Panc1 (cell line): ENCODE results near the gene FLACC1. TPM values are rescaled to one million over a fixed set of nuclear protein-coding genes. Genes with fewer than 3 reads are reported as not detected.
"Not testable (repeated sequence)": the region's sequence is repeated elsewhere in the genome, so short reads cannot be mapped to it uniquely, and the experiment has no call there.

ENCODE experiments used
- ATAC-seq: fragments of 200-7000 bp; cut with Tn5 transposase; 2 replicates; pipeline ENCODE4 v1.9.1; 2020; ENCODE audit warnings: mild to moderate bottlenecking, moderate library complexity
- BruUV-seq: library from RNA; stranded (reverse); fragments of 400-500 nt; replicated peaks from 2 replicates; lab custom pipeline; 2021; lab: Mats Ljungman, UMichigan
- CTCF ChIA-PET: fragments of 300-600 bp; sonication (Branson Sonifier 250); formaldehyde crosslinking; loops from one replicate; lab custom pipeline; 2022; ENCODE audit warnings: antibody characterized with exemption; lab: Charles Lee
- POLR2A ChIA-PET: fragments of 300-600 bp; sonication (Branson Sonifier 250); formaldehyde crosslinking; loops from one replicate; lab custom pipeline; 2022; ENCODE audit warnings: antibody characterized with exemption; lab: Charles Lee
- DNase-seq: peaks from one replicate; pipeline ENCODE4 v3.0.0-alpha.2; 2010; ENCODE audit warnings: low read depth, low spot score
- H3K27ac ChIP-seq: 2 replicates; pipeline ENCODE4 v1.5.1; 2011; ENCODE audit warnings: mild to moderate bottlenecking, low read length, inconsistent platforms
- H3K27me3 ChIP-seq: fragments of 200-500 bp; sonication (Bioruptor generic); 2 replicates; pipeline ENCODE4 v1.6.0; 2014; ENCODE audit warnings: low read length, inconsistent platforms; ENCODE audit not compliant: control insufficient read depth, insufficient read depth
- H3K36me3 ChIP-seq: fragments of 200-500 bp; sonication (Bioruptor generic); 2 replicates; pipeline ENCODE4 v1.5.1; 2014; ENCODE audit warnings: inconsistent platforms, mild to moderate bottlenecking, low read length, moderate library complexity; ENCODE audit not compliant: control insufficient read depth, insufficient read depth
- H3K4me1 ChIP-seq: 2 replicates; pipeline ENCODE4 v1.5.1; 2011; ENCODE audit warnings: inconsistent platforms, mild to moderate bottlenecking, low read length, moderate library complexity; ENCODE audit not compliant: control insufficient read depth, insufficient read depth
- H3K4me3 ChIP-seq, 2 experiments: 2 replicates each; pipeline ENCODE4 v1.5.1; 2011 to 2012; ENCODE audit warnings: low read depth in 2 of 2, low read length in 2 of 2, mild to moderate bottlenecking in 2 of 2, inconsistent platforms in 1 of 2, moderate library complexity in 1 of 2
- H3K9me3 ChIP-seq: fragments of 200-500 bp; sonication (Bioruptor generic); 2 replicates; pipeline ENCODE4 v1.5.1; 2014; ENCODE audit warnings: low read depth, mild to moderate bottlenecking, inconsistent platforms, low read length, moderate library complexity; ENCODE audit not compliant: control insufficient read depth, insufficient read depth
- POLR2AphosphoS5 ChIP-seq: IDR thresholded peaks from 2 replicates; pipeline ENCODE4 v1.6.1; 2012; ENCODE audit warnings: mild to moderate bottlenecking, low read depth, low read length, moderate library complexity
- SIN3A ChIP-seq: IDR thresholded peaks from 2 replicates; pipeline ENCODE4 v1.6.1; 2012; ENCODE audit warnings: low read depth, mild to moderate bottlenecking, low read length, moderate library complexity, borderline replicate concordance; ENCODE audit not compliant: insufficient read depth
- TCF7L2 ChIP-seq: IDR thresholded peaks from 2 replicates; pipeline ENCODE4 v1.6.1; 2011; ENCODE audit warnings: mild to moderate bottlenecking, low read depth, low read length, inconsistent platforms
- in situ Hi-C: cut with HindIII; loops from 2 replicates; pipeline ENCODE4 v1.10.0; 2016; ENCODE audit warnings: low sequenced_read_pairs, low pct_unique_long_range_greater_than_20kb
- intact Hi-C: fragments of 100-400 bp; cut with micrococcal nuclease; formaldehyde crosslinking; loops from one replicate; pipeline ENCODE4 v1.10.0; 2022; ENCODE audit not compliant: unreplicated experiment
- total RNA-seq: library from RNA; stranded (reverse); gene quantifications from one replicate; pipeline ENCODE4 v1.2.1, GENCODE V29; 2021; ENCODE audit not compliant: unreplicated experiment
- TF ChIP-seq, protein P1 (sequence below): fragments of 450-650 bp; IDR thresholded peaks from 2 replicates; pipeline ENCODE4 v1.5.1; 2017; ENCODE audit warnings: mild to moderate bottlenecking
- TF ChIP-seq, protein P2 (sequence below), 2 experiments: IDR thresholded peaks; 2 replicates each; pipeline ENCODE4 v1.6.1; 2011 to 2012; ENCODE audit warnings: low read depth in 2 of 2, control low read depth in 1 of 2, low read length in 1 of 2, mild to moderate bottlenecking in 1 of 2, moderate library complexity in 1 of 2; ENCODE audit not compliant: insufficient read depth in 1 of 2

FLACC1 gene
- total RNA-seq, 1 experiment from 2014 or later, result 0.39 TPM

DNA sequence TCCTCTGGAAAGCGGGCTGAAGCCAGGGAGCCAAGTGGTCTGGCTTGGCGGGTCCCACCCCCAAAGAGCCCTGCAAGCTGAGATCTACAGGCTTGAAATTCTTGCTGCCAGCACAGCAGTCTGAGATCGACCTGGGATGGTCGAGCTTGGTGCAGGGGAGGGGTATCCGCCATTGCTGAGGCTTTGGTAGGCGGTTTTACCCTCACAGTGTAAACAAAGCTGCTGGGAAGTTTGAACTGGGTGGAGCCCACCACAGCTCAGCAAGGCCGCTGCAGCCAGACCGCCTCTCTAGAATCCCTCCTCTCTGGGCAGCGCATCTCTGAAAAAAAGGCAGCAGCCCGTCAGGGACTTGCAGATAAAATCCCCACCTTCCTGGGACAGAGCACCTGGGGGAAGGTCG is 12.6 kb upstream of the FLACC1 start:
- intact Hi-C loops, result no loop called here

DNA sequence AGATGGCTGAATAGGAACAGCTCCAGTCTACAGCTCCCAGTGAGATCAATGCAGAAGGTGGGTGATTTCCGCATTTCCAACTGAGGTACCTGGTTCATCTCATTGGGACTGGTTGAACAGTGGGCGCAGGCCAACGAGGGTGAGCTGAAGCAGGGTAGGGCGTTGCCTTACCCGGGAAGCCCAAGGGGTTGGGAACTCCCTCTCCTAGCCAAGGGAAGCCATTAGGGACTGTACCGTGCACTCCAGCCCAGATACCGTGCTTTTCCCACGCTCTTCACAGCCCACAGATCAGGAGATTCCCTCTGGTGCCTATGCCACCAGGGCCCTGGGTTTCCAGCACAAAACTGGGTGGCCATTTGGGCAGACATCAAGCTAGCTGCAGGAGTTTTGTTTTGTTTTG is 12.2 kb upstream of the FLACC1 start:
- H3K9me3 ChIP-seq, H3K4me1 ChIP-seq, H3K27me3 ChIP-seq, H3K4me3 ChIP-seq, H3K27ac ChIP-seq, ATAC-seq, BruUV-seq, CTCF ChIA-PET, POLR2A ChIA-PET, intact Hi-C loops, in situ Hi-C loops, DNase-seq, H3K36me3 ChIP-seq: not testable (repeated sequence)

More for the DNA sequence above, 12.6 kb upstream of the FLACC1 start:
- H3K4me3 ChIP-seq, result no peak overlapping the region
- no peaks in the 10 kb centered on the region for H3K27me3 ChIP-seq
- in situ Hi-C loops, result no loop called here
- ATAC-seq, result no peak
- H3K4me1 ChIP-seq, result no peaks in the 10 kb centered on the region
- H3K27ac ChIP-seq, result no peak overlapping the region
- TF ChIP-seq TCF7L2 (no peak), POLR2AphosphoS5 (no peak)
- H3K9me3 ChIP-seq, result no peaks in the 10 kb centered on the region
- ChIA-PET CTCF (no interaction called here), POLR2A (interaction anchor here (0.7 kb wide), 1 partner anchor 174 kb away, joined by 3 read pairs; no protein-coding TSS in a partner anchor)
- no peaks in the 10 kb centered on the region for H3K36me3 ChIP-seq
- DNase-seq, result no peak
- BruUV-seq, result no TSS peak

DNA sequence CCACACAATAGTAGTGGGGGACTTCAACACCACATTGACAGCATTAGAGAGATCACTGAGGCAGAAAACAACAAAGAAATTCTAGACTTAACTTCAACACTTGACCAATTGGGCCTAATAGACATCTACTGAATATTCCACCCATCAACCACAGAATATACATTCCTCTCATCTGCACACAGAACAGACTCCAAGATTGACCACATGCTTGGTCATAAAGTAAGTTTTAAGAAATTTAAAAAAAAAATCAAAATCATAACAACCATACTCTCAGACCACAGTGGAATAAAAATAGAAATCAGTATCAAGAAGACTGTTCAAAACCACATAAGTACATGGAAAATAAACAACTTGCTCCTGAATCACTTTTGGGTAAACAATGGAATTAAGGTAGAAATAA is 9.0 kb upstream of the FLACC1 start:
- DNase-seq (no peak), ATAC-seq (no peak)
- CTCF ChIA-PET, result no interaction called here
- POLR2A ChIA-PET, result no interaction called here
- in situ Hi-C loops (no loop called here), intact Hi-C loops (no loop called here)
- no peak overlapping the region for H3K4me3 ChIP-seq
- no peak overlapping the region for H3K27ac ChIP-seq
- no peaks in the 10 kb centered on the region for H3K9me3 ChIP-seq
- TF ChIP-seq POLR2AphosphoS5 (no peak), TCF7L2 (no peak), SIN3A (no peak)
- TF ChIP-seq, protein P1, sequence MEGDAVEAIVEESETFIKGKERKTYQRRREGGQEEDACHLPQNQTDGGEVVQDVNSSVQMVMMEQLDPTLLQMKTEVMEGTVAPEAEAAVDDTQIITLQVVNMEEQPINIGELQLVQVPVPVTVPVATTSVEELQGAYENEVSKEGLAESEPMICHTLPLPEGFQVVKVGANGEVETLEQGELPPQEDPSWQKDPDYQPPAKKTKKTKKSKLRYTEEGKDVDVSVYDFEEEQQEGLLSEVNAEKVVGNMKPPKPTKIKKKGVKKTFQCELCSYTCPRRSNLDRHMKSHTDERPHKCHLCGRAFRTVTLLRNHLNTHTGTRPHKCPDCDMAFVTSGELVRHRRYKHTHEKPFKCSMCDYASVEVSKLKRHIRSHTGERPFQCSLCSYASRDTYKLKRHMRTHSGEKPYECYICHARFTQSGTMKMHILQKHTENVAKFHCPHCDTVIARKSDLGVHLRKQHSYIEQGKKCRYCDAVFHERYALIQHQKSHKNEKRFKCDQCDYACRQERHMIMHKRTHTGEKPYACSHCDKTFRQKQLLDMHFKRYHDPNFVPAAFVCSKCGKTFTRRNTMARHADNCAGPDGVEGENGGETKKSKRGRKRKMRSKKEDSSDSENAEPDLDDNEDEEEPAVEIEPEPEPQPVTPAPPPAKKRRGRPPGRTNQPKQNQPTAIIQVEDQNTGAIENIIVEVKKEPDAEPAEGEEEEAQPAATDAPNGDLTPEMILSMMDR, result no peak
- TF ChIP-seq, protein P2, sequence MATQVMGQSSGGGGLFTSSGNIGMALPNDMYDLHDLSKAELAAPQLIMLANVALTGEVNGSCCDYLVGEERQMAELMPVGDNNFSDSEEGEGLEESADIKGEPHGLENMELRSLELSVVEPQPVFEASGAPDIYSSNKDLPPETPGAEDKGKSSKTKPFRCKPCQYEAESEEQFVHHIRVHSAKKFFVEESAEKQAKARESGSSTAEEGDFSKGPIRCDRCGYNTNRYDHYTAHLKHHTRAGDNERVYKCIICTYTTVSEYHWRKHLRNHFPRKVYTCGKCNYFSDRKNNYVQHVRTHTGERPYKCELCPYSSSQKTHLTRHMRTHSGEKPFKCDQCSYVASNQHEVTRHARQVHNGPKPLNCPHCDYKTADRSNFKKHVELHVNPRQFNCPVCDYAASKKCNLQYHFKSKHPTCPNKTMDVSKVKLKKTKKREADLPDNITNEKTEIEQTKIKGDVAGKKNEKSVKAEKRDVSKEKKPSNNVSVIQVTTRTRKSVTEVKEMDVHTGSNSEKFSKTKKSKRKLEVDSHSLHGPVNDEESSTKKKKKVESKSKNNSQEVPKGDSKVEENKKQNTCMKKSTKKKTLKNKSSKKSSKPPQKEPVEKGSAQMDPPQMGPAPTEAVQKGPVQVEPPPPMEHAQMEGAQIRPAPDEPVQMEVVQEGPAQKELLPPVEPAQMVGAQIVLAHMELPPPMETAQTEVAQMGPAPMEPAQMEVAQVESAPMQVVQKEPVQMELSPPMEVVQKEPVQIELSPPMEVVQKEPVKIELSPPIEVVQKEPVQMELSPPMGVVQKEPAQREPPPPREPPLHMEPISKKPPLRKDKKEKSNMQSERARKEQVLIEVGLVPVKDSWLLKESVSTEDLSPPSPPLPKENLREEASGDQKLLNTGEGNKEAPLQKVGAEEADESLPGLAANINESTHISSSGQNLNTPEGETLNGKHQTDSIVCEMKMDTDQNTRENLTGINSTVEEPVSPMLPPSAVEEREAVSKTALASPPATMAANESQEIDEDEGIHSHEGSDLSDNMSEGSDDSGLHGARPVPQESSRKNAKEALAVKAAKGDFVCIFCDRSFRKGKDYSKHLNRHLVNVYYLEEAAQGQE (IDR thresholded peaks at IDR 0.05; ENCODE audit: insufficient read depth in 1 of 2, low read depth in 2 of 2, low read length in 1 of 2), result no peak
- H3K27me3 ChIP-seq, result no peaks in the 10 kb centered on the region
- no TSS peak for BruUV-seq
- no peaks in the 10 kb centered on the region for H3K36me3 ChIP-seq
- H3K4me1 ChIP-seq, result no peaks in the 10 kb centered on the region
